Activated T-helper 1 cell treated with anti-CD3 and anti-CD28 coated beads, Interleukin-12 subunit alpha, Interleukin-12 subunit beta, Interleukin-2, Interleukin-4 antibody, amounts not matched to agents 30 ng/mL and 10 ng/mL and 1 ng/mL, durations not matched to agents 14 hours and 24 hours and 36 hours (primary cell): ENCODE data around the gene GCNT2. TPM values are rescaled to one million over a fixed set of nuclear protein-coding genes. Genes with fewer than 3 reads are reported as not detected.
"Not testable (repeated sequence)": the region's sequence is repeated elsewhere in the genome, so short reads cannot be mapped to it uniquely, and the experiment has no call there.

Experiments used
- DNase-seq: peaks from one replicate; pipeline ENCODE4 v3.0.0; 2021; ENCODE audit warnings: low spot score
- H3K27ac Mint-ChIP-seq: one replicate; pipeline ENCODE4 v1.8.0; 2021; ENCODE audit warnings: mild to moderate bottlenecking, mixed read lengths
- H3K27me3 Mint-ChIP-seq: one replicate; pipeline ENCODE4 v1.8.0; 2022; ENCODE audit warnings: mild to moderate bottlenecking, moderate library complexity, mixed read lengths; ENCODE audit not compliant: insufficient read depth
- H3K36me3 Mint-ChIP-seq: one replicate; pipeline ENCODE4 v1.8.0; 2021; ENCODE audit warnings: low read depth, mixed read lengths
- H3K4me1 Mint-ChIP-seq: one replicate; pipeline ENCODE4 v1.8.0; 2021; ENCODE audit warnings: low read depth, mixed read lengths
- H3K4me3 Mint-ChIP-seq: one replicate; pipeline ENCODE4 v1.8.0; 2021; ENCODE audit warnings: mild to moderate bottlenecking, moderate library complexity, mixed read lengths
- H3K9me3 Mint-ChIP-seq: one replicate; pipeline ENCODE4 v1.8.0; 2021; ENCODE audit warnings: mixed read lengths
- intact Hi-C: fragments of 100-400 bp; cut with micrococcal nuclease; formaldehyde crosslinking; loops from one replicate; pipeline ENCODE4 v1.15.1; 2024
- total RNA-seq: library from RNA; stranded (reverse); gene quantifications from 2 replicates; pipeline ENCODE4 v1.2.3, GENCODE V29; 2022

Gene GCNT2
- total RNA-seq, 1 donor from 2014 or later: 3.0 TPM

GRCh38 chr6:10655508-10656055 is 134.4 kb downstream of the GCNT2 start:
- Mint-ChIP-seq H3K27me3 (no peaks in the 10 kb centered on the region), H3K4me1 (peaks cover 19% of the 10 kb centered on the region), H3K36me3 (peaks cover 5% of the 10 kb centered on the region), H3K27ac (peak overlapping the region; percentile 46), H3K4me3 (peak overlapping the region; percentile 62), H3K9me3 (no peaks in the 10 kb centered on the region)
- intact Hi-C loops: loop anchor here (1.0 to 2.0 kb wide), 5 partner anchors 11 to 127 kb away; partner anchors contain the start of genes C6orf52, PAK1IP1 and TMEM14C
- peak; percentile 43 for DNase-seq

- H3K4me3 Mint-ChIP-seq: peak overlapping the region; percentile 37
- H3K27ac Mint-ChIP-seq: no peak overlapping the region
- peaks cover 3% of the 10 kb centered on the region for H3K27me3 Mint-ChIP-seq
- DNase-seq: no peak
- intact Hi-C loops: no loop called here
- peaks cover 19% of the 10 kb centered on the region for H3K4me1 Mint-ChIP-seq
- H3K36me3 Mint-ChIP-seq: peaks cover 3% of the 10 kb centered on the region
- peaks cover under 1% of the 10 kb centered on the region for H3K9me3 Mint-ChIP-seq
Measured at GRCh38 chr6:10658910-10659698, 138.0 kb downstream of the GCNT2 start.

- Mint-ChIP-seq H3K9me3 (peaks cover 8% of the 10 kb centered on the region), H3K36me3 (peaks cover 3% of the 10 kb centered on the region), H3K27ac (no peak overlapping the region), H3K4me3 (no peak overlapping the region), H3K27me3 (peaks cover 3% of the 10 kb centered on the region), H3K4me1 (peaks cover 19% of the 10 kb centered on the region)
- intact Hi-C loops: no loop called here
- no peak for DNase-seq
Measured at GRCh38 chr6:10659699-10660348, 138.7 kb downstream of the GCNT2 start.

- Mint-ChIP-seq H3K9me3 (peaks cover 12% of the 10 kb centered on the region), H3K4me1 (peaks cover 11% of the 10 kb centered on the region)
- DNase-seq, H3K36me3 Mint-ChIP-seq, H3K27me3 Mint-ChIP-seq, H3K27ac Mint-ChIP-seq, H3K4me3 Mint-ChIP-seq, intact Hi-C loops: not testable (repeated sequence)
Measured at GRCh38 chr6:10660431-10661191, 139.5 kb downstream of the GCNT2 start.

- Mint-ChIP-seq H3K9me3 (peaks cover 21% of the 10 kb centered on the region), H3K4me1 (peaks cover under 1% of the 10 kb centered on the region), H3K36me3 (peaks cover 5% of the 10 kb centered on the region), H3K27ac (no peak overlapping the region), H3K27me3 (peaks cover 15% of the 10 kb centered on the region), H3K4me3 (no peak overlapping the region)
- intact Hi-C loops: no loop called here
- DNase-seq: no peak
Measured at GRCh38 chr6:10662207-10662606, 141.1 kb downstream of the GCNT2 start.

GRCh38 chr6:10662742-10663141 is 141.6 kb downstream of the GCNT2 start:
- Mint-ChIP-seq H3K4me3 (no peak overlapping the region), H3K36me3 (peaks cover 5% of the 10 kb centered on the region), H3K27me3 (peaks cover 15% of the 10 kb centered on the region), H3K27ac (no peak overlapping the region), H3K4me1 (peaks cover 4% of the 10 kb centered on the region), H3K9me3 (peaks cover 21% of the 10 kb centered on the region)
- intact Hi-C loops: no loop called here
- no peak for DNase-seq

- DNase-seq, H3K36me3 Mint-ChIP-seq, intact Hi-C loops, H3K27ac Mint-ChIP-seq, H3K4me1 Mint-ChIP-seq, H3K4me3 Mint-ChIP-seq: not testable (repeated sequence)
- peaks cover 21% of the 10 kb centered on the region for H3K9me3 Mint-ChIP-seq
- peaks cover 17% of the 10 kb centered on the region for H3K27me3 Mint-ChIP-seq
Measured at GRCh38 chr6:10665595-10665994, 144.4 kb downstream of the GCNT2 start.

GRCh38 chr6:10668126-10668917 is 147.2 kb downstream of the GCNT2 start:
- intact Hi-C loops: no loop called here
- H3K27me3 Mint-ChIP-seq: peaks cover 15% of the 10 kb centered on the region
- no peak overlapping the region for H3K4me3 Mint-ChIP-seq
- H3K36me3 Mint-ChIP-seq: peaks cover 2% of the 10 kb centered on the region
- no peak for DNase-seq
- H3K27ac Mint-ChIP-seq: peak overlapping the region; percentile 34
- H3K9me3 Mint-ChIP-seq: peaks cover 21% of the 10 kb centered on the region
- H3K4me1 Mint-ChIP-seq: peaks cover 7% of the 10 kb centered on the region

- peaks cover 4% of the 10 kb centered on the region for H3K9me3 Mint-ChIP-seq
- H3K27ac Mint-ChIP-seq: no peak overlapping the region
- H3K4me3 Mint-ChIP-seq: no peak overlapping the region
- intact Hi-C loops: no loop called here
- peaks cover 2% of the 10 kb centered on the region for H3K27me3 Mint-ChIP-seq
- DNase-seq: no peak
- no peaks in the 10 kb centered on the region for H3K36me3 Mint-ChIP-seq
- no peaks in the 10 kb centered on the region for H3K4me1 Mint-ChIP-seq
Measured at GRCh38 chr6:10676403-10676802, 155.3 kb downstream of the GCNT2 start.

GRCh38 chr6:10678456-10678855 is 157.3 kb downstream of the GCNT2 start:
- Mint-ChIP-seq H3K27me3 (peaks cover 2% of the 10 kb centered on the region), H3K27ac (no peak overlapping the region), H3K36me3 (peaks cover 2% of the 10 kb centered on the region), H3K4me1 (peaks cover 18% of the 10 kb centered on the region), H3K9me3 (peaks cover 4% of the 10 kb centered on the region), H3K4me3 (no peak overlapping the region)
- no peak for DNase-seq
- intact Hi-C loops: no loop called here
